Activated T-cell treated with anti-CD3 and anti-CD28 coated beads, Interleukin-2, amount 50 U/mL, for 1 hour (primary cell): ENCODE results near the gene PPP6R3.

Source experiments
- DNase-seq: peaks from one replicate; pipeline ENCODE4 v3.0.0-alpha.2; 2020

The PPP6R3 gene

DNA sequence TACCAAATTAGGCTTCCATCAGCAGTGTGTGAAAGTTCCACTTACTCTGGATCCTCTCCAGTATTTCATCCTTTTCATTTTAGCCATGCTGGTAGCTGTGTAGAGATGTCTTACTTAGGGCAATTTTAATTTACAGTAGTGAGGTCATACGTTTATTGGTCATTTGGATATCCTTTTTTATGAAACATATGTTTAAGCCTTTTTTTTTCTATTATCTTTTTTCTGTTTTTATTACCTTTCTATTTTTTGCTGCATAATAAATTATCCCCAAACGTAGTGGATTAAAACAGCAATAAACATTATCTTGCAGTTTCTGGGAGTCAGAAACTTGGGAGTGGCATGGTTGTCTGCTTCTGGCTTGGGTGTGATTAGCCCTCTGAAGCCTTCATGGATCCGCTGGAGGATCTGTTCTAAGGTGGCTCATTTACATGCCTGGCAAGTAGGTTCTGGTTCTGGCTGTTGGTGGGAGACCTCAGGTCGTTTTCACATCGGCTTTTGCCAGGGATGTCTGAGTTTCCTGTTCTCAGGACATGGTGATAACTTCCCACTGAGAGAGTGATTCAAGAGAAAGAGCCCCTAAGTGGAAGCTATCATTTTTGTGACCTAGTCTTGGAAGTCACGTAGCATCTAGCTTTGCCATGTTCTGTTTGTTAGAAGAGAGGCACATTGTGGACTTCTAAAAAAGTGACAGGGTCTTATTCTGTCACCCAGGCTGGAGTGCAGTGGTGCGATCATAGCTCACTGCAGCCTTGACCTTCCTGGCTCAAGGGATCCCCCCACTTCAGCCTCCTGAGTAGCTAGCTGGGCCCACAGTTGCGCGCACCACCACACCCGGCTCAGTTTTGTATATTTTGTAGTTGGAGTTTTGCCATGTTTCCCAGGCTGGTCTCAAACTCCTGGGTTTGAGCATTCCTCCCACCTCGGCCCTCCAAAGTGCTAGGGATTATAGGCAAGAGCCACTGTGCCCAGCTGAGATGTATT is 38.6 kb downstream of the PPP6R3 start:
- no peak for DNase-seq

- DNase-seq: no peak
Measured at GRCh38 chr11:68500206-68500605, 39.7 kb downstream of the PPP6R3 start.

GRCh38 chr11:68501813-68502212 is 41.3 kb downstream of the PPP6R3 start:
- DNase-seq: no peak

DNA sequence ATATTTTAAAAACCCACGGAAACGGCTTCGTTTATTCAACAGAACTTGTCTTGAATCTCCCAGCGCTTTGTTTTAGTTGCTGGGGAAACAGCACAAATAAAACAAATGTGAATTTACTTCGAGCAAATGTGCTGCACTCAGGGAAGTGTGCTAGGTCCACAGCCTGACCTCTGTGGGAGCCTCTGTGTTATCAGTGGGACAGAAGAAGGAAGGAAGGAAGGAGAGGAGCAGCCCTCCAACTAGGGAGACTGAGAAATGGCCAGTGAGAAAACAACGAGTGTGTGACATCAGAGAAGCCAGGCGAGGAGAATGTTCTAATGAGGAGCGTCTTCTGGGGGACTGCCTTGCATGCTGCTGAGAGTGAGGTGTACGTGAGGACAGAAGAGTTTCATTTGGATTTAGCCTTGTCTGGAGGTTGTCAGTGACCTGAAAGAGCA is 42.7 kb downstream of the PPP6R3 start:
- no peak for DNase-seq

GRCh38 chr11:68503792-68504191 is 43.2 kb downstream of the PPP6R3 start:
- no peak for DNase-seq

- no peak for DNase-seq
Measured at GRCh38 chr11:68504432-68505066, 44.0 kb downstream of the PPP6R3 start.

DNA sequence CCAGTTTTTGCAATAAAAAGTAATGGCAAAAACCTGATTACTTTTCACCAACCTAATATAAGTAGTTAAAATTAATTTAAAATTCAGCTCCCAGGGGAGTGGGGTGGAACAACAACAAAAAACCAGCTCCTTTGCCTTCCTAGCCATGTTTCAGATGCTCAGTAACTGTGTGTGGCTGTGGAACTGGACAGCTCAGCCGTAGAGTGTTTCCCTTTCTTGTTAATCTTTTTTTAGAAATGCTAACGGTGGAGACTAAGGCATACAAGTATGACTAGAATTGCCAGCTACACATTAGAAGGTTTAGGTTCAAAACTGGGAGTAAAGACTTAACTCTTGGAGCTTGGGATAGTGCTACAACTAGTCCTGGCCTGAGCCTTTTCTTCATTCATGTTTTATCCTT is 45.0 kb downstream of the PPP6R3 start:
- DNase-seq: no peak

DNA sequence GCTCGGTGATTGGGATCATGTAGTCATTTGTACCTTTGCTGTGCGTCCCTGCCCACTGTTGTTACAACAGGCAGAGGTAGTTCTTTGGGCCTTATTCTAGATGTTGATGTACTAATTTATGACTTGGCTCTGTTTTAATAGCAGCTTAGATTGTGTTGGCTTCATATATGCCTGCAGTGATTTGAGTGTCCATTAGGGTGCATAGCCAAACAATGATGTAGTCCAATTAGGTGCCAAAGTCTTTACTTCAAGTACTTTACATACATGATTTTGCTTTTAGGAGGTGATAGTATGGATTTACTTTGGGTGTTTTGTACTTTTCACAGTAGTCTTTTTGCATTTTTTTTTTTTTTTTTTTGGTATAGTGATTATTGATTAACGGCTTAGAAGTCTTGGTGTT is 46.4 kb downstream of the PPP6R3 start:
- DNase-seq: no peak

- DNase-seq: no peak
Measured at GRCh38 chr11:68508425-68508824, 47.9 kb downstream of the PPP6R3 start.

GRCh38 chr11:68509066-68509465 is 48.5 kb downstream of the PPP6R3 start:
- DNase-seq: no peak

GRCh38 chr11:68513930-68514487 is 53.5 kb downstream of the PPP6R3 start:
- no peak for DNase-seq

DNA sequence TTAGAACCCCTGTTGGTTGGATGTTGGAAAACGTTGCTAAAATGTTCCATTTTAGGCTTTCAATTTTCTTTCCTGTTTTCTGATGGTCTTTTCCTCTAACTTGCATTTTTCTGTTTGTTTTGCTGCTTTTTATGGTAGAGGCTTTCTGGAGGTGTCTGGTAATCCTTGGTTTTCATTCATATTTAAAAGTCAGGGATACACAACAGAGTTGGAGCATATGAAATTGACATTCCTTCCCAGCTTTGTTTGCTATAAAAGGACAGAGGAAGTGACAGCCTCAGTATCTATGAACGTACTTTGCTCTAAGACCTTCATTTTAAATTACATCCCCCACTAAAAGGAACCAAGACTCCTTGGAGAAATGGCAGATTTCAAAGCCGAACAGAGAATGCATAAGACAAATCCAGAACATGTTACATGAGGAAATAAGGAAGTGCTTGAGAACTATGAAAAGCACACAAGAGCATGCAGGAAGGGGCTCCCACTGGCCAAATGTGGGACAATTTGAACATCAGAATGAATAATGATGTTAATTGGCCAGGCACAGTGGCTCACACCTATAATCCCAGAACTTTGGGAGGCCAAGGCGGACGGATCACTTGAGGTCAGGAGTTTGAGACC is 56.7 kb downstream of the PPP6R3 start:
- no peak for DNase-seq

- no peak for DNase-seq
Measured at GRCh38 chr11:68518191-68518590, 57.6 kb downstream of the PPP6R3 start.

- no peak for DNase-seq
Measured at GRCh38 chr11:68521969-68522652, 61.6 kb downstream of the PPP6R3 start.

GRCh38 chr11:68523033-68523432 is 62.5 kb downstream of the PPP6R3 start:
- DNase-seq: no peak

DNA sequence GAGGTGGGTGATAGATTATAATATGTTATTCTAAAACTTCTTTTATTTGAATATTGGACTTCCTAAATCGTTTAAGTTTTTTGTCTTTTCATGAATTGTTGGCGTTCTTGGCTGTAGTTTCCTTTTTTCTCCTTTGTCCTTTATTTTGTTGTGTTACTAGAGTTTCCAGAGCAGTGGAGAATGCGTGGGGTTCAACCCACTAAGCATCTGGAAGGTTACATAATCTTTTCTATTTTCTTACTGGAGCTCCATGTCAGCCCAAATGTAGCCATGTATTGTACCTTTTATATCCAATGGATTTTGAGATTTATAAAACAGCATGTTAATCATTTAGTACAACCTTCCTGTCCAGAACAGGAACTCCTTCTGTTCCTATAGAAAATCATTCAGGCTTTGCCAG is 63.2 kb downstream of the PPP6R3 start:
- no peak for DNase-seq

DNA sequence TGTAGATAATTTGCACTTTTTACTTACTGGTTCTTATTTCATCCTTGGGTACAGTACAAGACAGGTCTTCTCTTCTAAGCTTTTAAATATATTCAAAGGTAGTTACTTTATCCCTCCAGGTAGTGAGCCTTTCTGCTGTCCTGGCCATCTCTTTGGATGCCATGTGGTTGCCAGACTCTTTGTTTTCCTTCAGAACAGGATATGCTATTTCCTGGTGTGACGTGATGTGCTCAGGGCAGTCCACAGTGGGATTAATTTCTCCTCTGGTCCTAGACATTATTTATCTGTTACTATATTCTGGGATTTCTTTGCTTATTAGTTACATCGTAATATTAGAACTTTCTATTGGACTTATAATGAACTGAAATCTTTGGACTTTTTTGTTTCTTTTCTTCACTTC is 63.7 kb downstream of the PPP6R3 start:
- no peak for DNase-seq

DNA sequence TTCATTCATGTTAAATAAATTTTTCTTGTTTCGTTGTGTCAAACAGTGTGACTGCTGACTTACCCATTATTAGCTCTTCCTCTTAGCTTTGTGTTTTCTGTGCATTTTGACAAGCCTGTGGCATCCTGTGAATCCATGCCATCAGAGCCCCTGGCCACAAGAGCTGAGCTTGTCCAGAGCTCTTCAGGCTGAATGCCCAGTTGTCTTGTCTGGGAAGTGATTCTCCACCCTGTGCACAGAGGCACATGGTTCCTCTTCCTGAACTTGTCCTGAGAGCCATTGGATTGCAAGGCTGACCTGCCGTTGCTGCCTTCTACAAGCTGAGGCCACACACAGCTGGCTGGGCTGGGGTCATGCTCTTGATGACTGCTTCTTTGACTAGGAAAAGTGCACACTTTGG is 64.1 kb downstream of the PPP6R3 start:
- no peak for DNase-seq

GRCh38 chr11:68525336-68525735 is 64.8 kb downstream of the PPP6R3 start:
- no peak for DNase-seq

- no peak for DNase-seq
Measured at GRCh38 chr11:68525930-68526329, 65.4 kb downstream of the PPP6R3 start.

DNA sequence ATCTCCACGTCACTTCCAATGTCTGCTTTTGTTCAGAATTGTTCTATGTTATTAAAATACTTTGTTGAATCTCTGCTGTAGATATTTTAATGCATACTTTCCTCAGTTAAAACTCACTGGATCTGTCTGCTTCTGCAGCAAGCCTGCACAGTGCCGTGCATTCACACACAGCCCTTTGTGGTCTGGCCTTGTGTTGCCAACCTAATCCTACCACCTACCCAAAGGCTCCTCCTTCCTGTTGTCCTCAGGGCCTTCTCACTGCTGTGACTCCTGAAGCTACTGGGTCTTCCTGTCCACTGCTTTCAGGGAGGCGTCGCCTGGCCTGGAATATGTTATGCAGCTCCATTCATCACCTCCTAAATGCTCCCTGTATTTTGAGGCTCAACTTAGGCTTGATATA is 67.0 kb downstream of the PPP6R3 start:
- no peak for DNase-seq

- DNase-seq: no peak
Measured at GRCh38 chr11:68528630-68529029, 68.1 kb downstream of the PPP6R3 start.
